GM23338 (cell line): ENCODE measurements around the gene CLIC3.

Experiments used
- CREB1 ChIP-seq: fragments of 250-450 bp; sonication (Bioruptor Pico); IDR thresholded peaks from 2 replicates; pipeline ENCODE4 v1.5.0; 2020; ENCODE audit warnings: low read depth, mild to moderate bottlenecking, moderate library complexity
- ETS1 ChIP-seq: IDR thresholded peaks from 2 replicates; pipeline ENCODE4 v1.6.1; 2016; ENCODE audit warnings: antibody characterized with exemption
- EZH2 ChIP-seq: fragments of 200-600 bp; sonication (generic); IDR thresholded peaks from one replicate; pipeline ENCODE4 v1.8.0; 2017; ENCODE audit warnings: antibody characterized with exemption, mild to moderate bottlenecking, low read depth; ENCODE audit not compliant: unreplicated experiment
- EZH2phosphoT487 ChIP-seq: fragments of 200-600 bp; sonication (generic); IDR thresholded peaks from one replicate; pipeline ENCODE4 v1.8.1; 2018; ENCODE audit warnings: antibody characterized with exemption; ENCODE audit not compliant: unreplicated experiment
- JUNB ChIP-seq: IDR thresholded peaks from one replicate; pipeline ENCODE4 v1.6.1; 2016; ENCODE audit warnings: antibody characterized with exemption; ENCODE audit not compliant: unreplicated experiment
- NANOG ChIP-seq: IDR thresholded peaks from 2 replicates; pipeline ENCODE4 v1.6.1; 2016; ENCODE audit warnings: antibody characterized with exemption, borderline replicate concordance
- POLR2AphosphoS5 ChIP-seq: IDR thresholded peaks from 2 replicates; pipeline ENCODE4 v1.6.1; 2016; ENCODE audit warnings: antibody characterized with exemption, low read depth
- REST ChIP-seq: IDR thresholded peaks from one replicate; pipeline ENCODE4 v1.6.1; 2018; ENCODE audit warnings: antibody characterized with exemption; ENCODE audit not compliant: unreplicated experiment
- STAT1 ChIP-seq: IDR thresholded peaks from one replicate; pipeline ENCODE4 v1.6.1; 2016; ENCODE audit warnings: antibody characterized with exemption; ENCODE audit not compliant: unreplicated experiment
- ZNF114 ChIP-seq: fragments of 250-450 bp; sonication (Bioruptor Pico); IDR thresholded peaks from 2 replicates; pipeline ENCODE4 v1.5.0; 2020; ENCODE audit warnings: mild to moderate bottlenecking, moderate library complexity
- ZNF331 ChIP-seq: fragments of 250-450 bp; sonication (Bioruptor Pico); IDR thresholded peaks from 2 replicates; pipeline ENCODE4 v1.5.0; 2020; ENCODE audit warnings: low read depth, mild to moderate bottlenecking, moderate library complexity
- TF ChIP-seq, protein P1 (sequence below), 2 experiments: fragments of 200-600 bp in 1 of 2; sonication (generic) in 1 of 2; conservative IDR thresholded peaks; 2 replicates each; pipeline versions ENCODE4 v1.5.1 to v1.6.1; 2016 to 2017; ENCODE audit warnings: antibody characterized with exemption in 2 of 2, low read depth in 2 of 2, mild to moderate bottlenecking in 2 of 2, moderate library complexity in 1 of 2
- TF ChIP-seq, protein P2 (sequence below): fragments of 250-450 bp; sonication (Bioruptor Pico); IDR thresholded peaks from 2 replicates; pipeline ENCODE4 v1.5.0; 2020; ENCODE audit warnings: mild to moderate bottlenecking, moderate library complexity

- TF ChIP-seq, protein P1, sequence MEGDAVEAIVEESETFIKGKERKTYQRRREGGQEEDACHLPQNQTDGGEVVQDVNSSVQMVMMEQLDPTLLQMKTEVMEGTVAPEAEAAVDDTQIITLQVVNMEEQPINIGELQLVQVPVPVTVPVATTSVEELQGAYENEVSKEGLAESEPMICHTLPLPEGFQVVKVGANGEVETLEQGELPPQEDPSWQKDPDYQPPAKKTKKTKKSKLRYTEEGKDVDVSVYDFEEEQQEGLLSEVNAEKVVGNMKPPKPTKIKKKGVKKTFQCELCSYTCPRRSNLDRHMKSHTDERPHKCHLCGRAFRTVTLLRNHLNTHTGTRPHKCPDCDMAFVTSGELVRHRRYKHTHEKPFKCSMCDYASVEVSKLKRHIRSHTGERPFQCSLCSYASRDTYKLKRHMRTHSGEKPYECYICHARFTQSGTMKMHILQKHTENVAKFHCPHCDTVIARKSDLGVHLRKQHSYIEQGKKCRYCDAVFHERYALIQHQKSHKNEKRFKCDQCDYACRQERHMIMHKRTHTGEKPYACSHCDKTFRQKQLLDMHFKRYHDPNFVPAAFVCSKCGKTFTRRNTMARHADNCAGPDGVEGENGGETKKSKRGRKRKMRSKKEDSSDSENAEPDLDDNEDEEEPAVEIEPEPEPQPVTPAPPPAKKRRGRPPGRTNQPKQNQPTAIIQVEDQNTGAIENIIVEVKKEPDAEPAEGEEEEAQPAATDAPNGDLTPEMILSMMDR (conservative IDR thresholded peaks at IDR 0.05; ENCODE audit: low read depth in 2 of 2): no peak
- TF ChIP-seq ZNF114: no peak
- TF ChIP-seq POLR2AphosphoS5: no peak
- no peak for TF ChIP-seq REST
- TF ChIP-seq EZH2: no peak
- TF ChIP-seq NANOG: no peak
- no peak for TF ChIP-seq ETS1
- TF ChIP-seq CREB1 (CRISPR knock-in tag): no peak
- TF ChIP-seq EZH2phosphoT487: no peak
- no peak for TF ChIP-seq ZNF331 (CRISPR knock-in tag)
- TF ChIP-seq, protein P2, sequence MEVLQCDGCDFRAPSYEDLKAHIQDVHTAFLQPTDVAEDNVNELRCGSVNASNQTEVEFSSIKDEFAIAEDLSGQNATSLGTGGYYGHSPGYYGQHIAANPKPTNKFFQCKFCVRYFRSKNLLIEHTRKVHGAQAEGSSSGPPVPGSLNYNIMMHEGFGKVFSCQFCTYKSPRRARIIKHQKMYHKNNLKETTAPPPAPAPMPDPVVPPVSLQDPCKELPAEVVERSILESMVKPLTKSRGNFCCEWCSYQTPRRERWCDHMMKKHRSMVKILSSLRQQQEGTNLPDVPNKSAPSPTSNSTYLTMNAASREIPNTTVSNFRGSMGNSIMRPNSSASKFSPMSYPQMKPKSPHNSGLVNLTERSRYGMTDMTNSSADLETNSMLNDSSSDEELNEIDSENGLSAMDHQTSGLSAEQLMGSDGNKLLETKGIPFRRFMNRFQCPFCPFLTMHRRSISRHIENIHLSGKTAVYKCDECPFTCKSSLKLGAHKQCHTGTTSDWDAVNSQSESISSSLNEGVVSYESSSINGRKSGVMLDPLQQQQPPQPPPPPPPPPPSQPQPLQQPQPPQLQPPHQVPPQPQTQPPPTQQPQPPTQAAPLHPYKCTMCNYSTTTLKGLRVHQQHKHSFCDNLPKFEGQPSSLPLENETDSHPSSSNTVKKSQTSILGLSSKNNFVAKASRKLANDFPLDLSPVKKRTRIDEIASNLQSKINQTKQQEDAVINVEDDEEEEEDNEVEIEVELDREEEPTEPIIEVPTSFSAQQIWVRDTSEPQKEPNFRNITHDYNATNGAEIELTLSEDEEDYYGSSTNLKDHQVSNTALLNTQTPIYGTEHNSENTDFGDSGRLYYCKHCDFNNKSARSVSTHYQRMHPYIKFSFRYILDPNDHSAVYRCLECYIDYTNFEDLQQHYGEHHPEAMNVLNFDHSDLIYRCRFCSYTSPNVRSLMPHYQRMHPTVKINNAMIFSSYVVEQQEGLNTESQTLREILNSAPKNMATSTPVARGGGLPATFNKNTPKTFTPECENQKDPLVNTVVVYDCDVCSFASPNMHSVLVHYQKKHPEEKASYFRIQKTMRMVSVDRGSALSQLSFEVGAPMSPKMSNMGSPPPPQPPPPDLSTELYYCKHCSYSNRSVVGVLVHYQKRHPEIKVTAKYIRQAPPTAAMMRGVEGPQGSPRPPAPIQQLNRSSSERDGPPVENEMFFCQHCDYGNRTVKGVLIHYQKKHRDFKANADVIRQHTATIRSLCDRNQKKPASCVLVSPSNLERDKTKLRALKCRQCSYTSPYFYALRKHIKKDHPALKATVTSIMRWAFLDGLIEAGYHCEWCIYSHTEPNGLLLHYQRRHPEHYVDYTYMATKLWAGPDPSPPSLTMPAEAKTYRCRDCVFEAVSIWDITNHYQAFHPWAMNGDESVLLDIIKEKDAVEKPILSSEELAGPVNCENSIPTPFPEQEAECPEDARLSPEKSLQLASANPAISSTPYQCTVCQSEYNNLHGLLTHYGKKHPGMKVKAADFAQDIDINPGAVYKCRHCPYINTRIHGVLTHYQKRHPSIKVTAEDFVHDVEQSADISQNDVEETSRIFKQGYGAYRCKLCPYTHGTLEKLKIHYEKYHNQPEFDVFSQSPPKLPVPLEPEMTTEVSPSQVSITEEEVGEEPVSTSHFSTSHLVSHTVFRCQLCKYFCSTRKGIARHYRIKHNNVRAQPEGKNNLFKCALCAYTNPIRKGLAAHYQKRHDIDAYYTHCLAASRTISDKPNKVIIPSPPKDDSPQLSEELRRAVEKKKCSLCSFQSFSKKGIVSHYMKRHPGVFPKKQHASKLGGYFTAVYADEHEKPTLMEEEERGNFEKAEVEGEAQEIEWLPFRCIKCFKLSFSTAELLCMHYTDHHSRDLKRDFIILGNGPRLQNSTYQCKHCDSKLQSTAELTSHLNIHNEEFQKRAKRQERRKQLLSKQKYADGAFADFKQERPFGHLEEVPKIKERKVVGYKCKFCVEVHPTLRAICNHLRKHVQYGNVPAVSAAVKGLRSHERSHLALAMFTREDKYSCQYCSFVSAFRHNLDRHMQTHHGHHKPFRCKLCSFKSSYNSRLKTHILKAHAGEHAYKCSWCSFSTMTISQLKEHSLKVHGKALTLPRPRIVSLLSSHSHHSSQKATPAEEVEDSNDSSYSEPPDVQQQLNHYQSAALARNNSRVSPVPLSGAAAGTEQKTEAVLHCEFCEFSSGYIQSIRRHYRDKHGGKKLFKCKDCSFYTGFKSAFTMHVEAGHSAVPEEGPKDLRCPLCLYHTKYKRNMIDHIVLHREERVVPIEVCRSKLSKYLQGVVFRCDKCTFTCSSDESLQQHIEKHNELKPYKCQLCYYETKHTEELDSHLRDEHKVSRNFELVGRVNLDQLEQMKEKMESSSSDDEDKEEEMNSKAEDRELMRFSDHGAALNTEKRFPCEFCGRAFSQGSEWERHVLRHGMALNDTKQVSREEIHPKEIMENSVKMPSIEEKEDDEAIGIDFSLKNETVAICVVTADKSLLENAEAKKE: no peak
- no peak for TF ChIP-seq JUNB
- TF ChIP-seq STAT1: no peak
Observed at GRCh38 chr9:137023583-137023991, 27.2 kb upstream of the CLIC3 start.
